K562 (cell line): Measurements from ENCODE around the gene CAPN8. TPM values are rescaled to one million over a fixed set of nuclear protein-coding genes. Genes with fewer than 3 reads are reported as not detected.

ENCODE experiments used
- ARHGAP35 ChIP-seq: fragments of 450-650 bp; IDR thresholded peaks from 2 replicates; pipeline ENCODE4 v1.6.1; 2018; ENCODE audit not compliant: partially characterized antibody
- MCM7 ChIP-seq, 2 experiments: fragments of 450-650 bp; IDR thresholded peaks; 2 replicates each; pipeline ENCODE4 v1.6.1; 2016 to 2018
- NBN ChIP-seq: fragments of 450-650 bp; IDR thresholded peaks from 2 replicates; pipeline ENCODE4 v1.6.1; 2016; ENCODE audit warnings: low read depth, mild to moderate bottlenecking
- PHF21A ChIP-seq: fragments of 450-650 bp; IDR thresholded peaks from 2 replicates; pipeline ENCODE4 v1.6.1; 2017; ENCODE audit warnings: low read depth, borderline replicate concordance
- PTRF ChIP-seq: fragments of 450-650 bp; IDR thresholded peaks from 2 replicates; pipeline ENCODE4 v1.6.1; 2016; ENCODE audit warnings: mild to moderate bottlenecking, missing genetic modification characterization, missing compliant biosample characterization
- TSHZ1 ChIP-seq: fragments of 250-450 bp; sonication (Bioruptor Pico); IDR thresholded peaks from 2 replicates; pipeline ENCODE4 v1.4.0; 2020; ENCODE audit warnings: mild to moderate bottlenecking, moderate library complexity
- ZNF318 ChIP-seq, 2 experiments: fragments of 450-650 bp; IDR thresholded peaks; 2 replicates each; pipeline ENCODE4 v1.6.1; 2016; ENCODE audit warnings: mild to moderate bottlenecking in 2 of 2, borderline replicate concordance in 1 of 2, low read depth in 1 of 2, moderate library complexity in 1 of 2
- polyA plus RNA-seq, 8 experiments: library from polyadenylated mRNA; depleted of rRNA in 4 of 8; stranded (reverse) in 5 of 8; unstranded in 3 of 8; fragments of >200 nt; fragmentation: Nextera tagmentation in 2 of 8; fragmentation: Illumina TruSeq in 1 of 8; extraction: Ambion mirVana in 2 of 8; extraction: Trizol in 1 of 8; gene quantifications; 2 replicates each; pipeline versions ENCODE4 v1.2.1 to v1.2.3, GENCODE V29; 2011 to 2014; ENCODE audit warnings: inconsistent platforms in 1 of 8, missing spikeins in 1 of 8
- total RNA-seq, 7 experiments: library from RNA; depleted of rRNA in 6 of 7; stranded (reverse); fragments of >200 nt in 6 of 7; fragmentation: Illumina TruSeq in 2 of 7; extraction: Trizol in 2 of 7; gene quantifications; 2 replicates each; pipeline versions ENCODE4 v1.2.1 to v1.2.3, GENCODE V29; 2011 to 2021; ENCODE audit warnings: low replicate concordance in 1 of 7

CAPN8 gene
- total and polyA plus RNA-seq, 9 of the 15 experiments (the other 6 are each of a cell fraction or from before 2014, with no cell fraction given): 0.06 TPM; not detected in 8

GRCh38 chr1:223708651-223709268 lies 43.3 kb upstream of the CAPN8 start (continued):
- 0 out of 4 replicates have a peak, but pooled peaks of 1 of the 2 experiments have one; percentile 23 for TF ChIP-seq ZNF318 (IDR thresholded peaks at IDR 0.05; ENCODE audit: borderline replicate concordance in 1 of 2, low read depth in 1 of 2)
- peak; percentile 77 for TF ChIP-seq ARHGAP35
- TF ChIP-seq TSHZ1: no peak
- TF ChIP-seq PHF21A: 0 out of 2 replicates have a peak, but pooled peaks have one; percentile 74
- TF ChIP-seq NBN: 0 out of 2 replicates have a peak, but pooled peaks have one; percentile 38
- no peak for TF ChIP-seq PTRF (tag)
- 0 out of 4 replicates have a peak, but pooled peaks of 1 of the 2 experiments have one; percentile 47 for TF ChIP-seq MCM7 (IDR thresholded peaks at IDR 0.05)
